HG02943 (cell line): ENCODE results near the gene PRRG4.

Experiments used
- ATAC-seq: cut with Tn5 transposase; IDR thresholded peaks from one replicate; pipeline ENCODE4 v1.9.1; 2021; ENCODE audit warnings: mild to moderate bottlenecking, low read depth, moderate library complexity; ENCODE audit not compliant: unreplicated experiment

The PRRG4 gene

GRCh38 chr11:32905028-32905667 is 75.4 kb downstream of the PRRG4 start:
- no peak for ATAC-seq
